Measurements from ENCODE around the gene HEATR9.

The HEATR9 gene

GRCh38 chr17:35846055-35846809 is 22.5 kb downstream of the HEATR9 start:
- DNase-seq (ENCODE audit: low read depth): no peak
- TF ChIP-seq POLR2A (IDR thresholded peaks at IDR 0.05; ENCODE audit: extremely low read depth, insufficient read length): no peak
- no peak for TF ChIP-seq MAX (IDR thresholded peaks at IDR 0.05; ENCODE audit: low read depth, low read length)
- no peak for TF ChIP-seq MYC (IDR thresholded peaks at IDR 0.05; ENCODE audit: low read depth, low read length)
- TF ChIP-seq CTCF (IDR thresholded peaks at IDR 0.05; ENCODE audit: low read depth, low read length): no peak
- no peak overlapping the region for H3K4me3 ChIP-seq (ENCODE audit: low read depth, low read length)

GRCh38 chr17:35844547-35844946 is 24.1 kb downstream of the HEATR9 start:
- TF ChIP-seq MAX (IDR thresholded peaks at IDR 0.05; ENCODE audit: low read depth, low read length): no peak
- no peak for TF ChIP-seq POLR2A (IDR thresholded peaks at IDR 0.05; ENCODE audit: extremely low read depth, insufficient read length)
- no peak for TF ChIP-seq MYC (IDR thresholded peaks at IDR 0.05; ENCODE audit: low read depth, low read length)
- no peak for TF ChIP-seq CTCF (IDR thresholded peaks at IDR 0.05; ENCODE audit: low read depth, low read length)
- no peak for DNase-seq (ENCODE audit: low read depth)
- no peak overlapping the region for H3K4me3 ChIP-seq (ENCODE audit: low read depth, low read length)

- no peak overlapping the region for H3K4me3 ChIP-seq (ENCODE audit: low read depth, low read length)
- no peak for DNase-seq (ENCODE audit: low read depth)
- TF ChIP-seq MAX (IDR thresholded peaks at IDR 0.05; ENCODE audit: low read depth, low read length): no peak
- TF ChIP-seq CTCF (IDR thresholded peaks at IDR 0.05; ENCODE audit: low read depth, low read length): no peak
- TF ChIP-seq POLR2A (IDR thresholded peaks at IDR 0.05; ENCODE audit: extremely low read depth, insufficient read length): no peak
- TF ChIP-seq MYC (IDR thresholded peaks at IDR 0.05; ENCODE audit: low read depth, low read length): no peak
These were observed 25.0 kb downstream of the HEATR9 start for GRCh38 chr17:35843698-35844097.

- TF ChIP-seq MAX (IDR thresholded peaks at IDR 0.05; ENCODE audit: low read depth, low read length) (no peak), CTCF (IDR thresholded peaks at IDR 0.05; ENCODE audit: low read depth, low read length) (no peak), MYC (IDR thresholded peaks at IDR 0.05; ENCODE audit: low read depth, low read length) (no peak), POLR2A (IDR thresholded peaks at IDR 0.05; ENCODE audit: extremely low read depth, insufficient read length) (no peak)
- DNase-seq (ENCODE audit: low read depth): no peak
- H3K4me3 ChIP-seq (ENCODE audit: low read depth, low read length): no peak overlapping the region
These were observed 26.5 kb downstream of the HEATR9 start for GRCh38 chr17:35842239-35842638.

GRCh38 chr17:35841505-35841904 is 27.2 kb downstream of the HEATR9 start:
- DNase-seq (ENCODE audit: low read depth): no peak
- H3K4me3 ChIP-seq (ENCODE audit: low read depth, low read length): no peak overlapping the region
- TF ChIP-seq POLR2A (IDR thresholded peaks at IDR 0.05; ENCODE audit: extremely low read depth, insufficient read length) (no peak), MYC (IDR thresholded peaks at IDR 0.05; ENCODE audit: low read depth, low read length) (no peak), CTCF (IDR thresholded peaks at IDR 0.05; ENCODE audit: low read depth, low read length) (no peak), MAX (IDR thresholded peaks at IDR 0.05; ENCODE audit: low read depth, low read length) (no peak)

Measured in NB4 (cell line).